EL (cell line): ENCODE measurements around the gene SYNC.

Experiments
- DNase-seq: peaks from one replicate; pipeline ENCODE4 v3.0.0-alpha.2; 2016

The SYNC gene

GRCh38 chr1:32702599-32703478, at the start of gene SYNC:
Gene SYNC, minus strand, starts transcription at chr1:32702770. Its CDS starts 110 bp downstream, at chr1:32702660.
- peak; percentile 78 for DNase-seq

- no peak for DNase-seq
Observed at GRCh38 chr1:32749771-32750170, 47.2 kb upstream of the SYNC start.

- DNase-seq: no peak
Observed at GRCh38 chr1:32749332-32749731, 46.8 kb upstream of the SYNC start.

GRCh38 chr1:32748926-32749325, 46.4 kb upstream of the SYNC start:
- no peak for DNase-seq

- no peak for DNase-seq
Observed at GRCh38 chr1:32748348-32748747, 45.8 kb upstream of the SYNC start.

- no peak for DNase-seq
Observed at GRCh38 chr1:32746130-32746529, 43.6 kb upstream of the SYNC start.

GRCh38 chr1:32744071-32744425, 41.5 kb upstream of the SYNC start:
- DNase-seq: no peak

- peak; percentile 36 for DNase-seq
Observed at GRCh38 chr1:32743380-32744070, 41.0 kb upstream of the SYNC start.

GRCh38 chr1:32742956-32743355, 40.4 kb upstream of the SYNC start:
- DNase-seq: no peak

GRCh38 chr1:32742199-32742947, 39.8 kb upstream of the SYNC start:
- DNase-seq: no peak

GRCh38 chr1:32741413-32742198, 39.0 kb upstream of the SYNC start:
- peak; percentile 37 for DNase-seq

- no peak for DNase-seq
Observed at GRCh38 chr1:32741059-32741412, 38.5 kb upstream of the SYNC start.

- DNase-seq: no peak
Observed at GRCh38 chr1:32736812-32737791, 34.5 kb upstream of the SYNC start.

- DNase-seq: no peak
Observed at GRCh38 chr1:32733582-32734321, 31.2 kb upstream of the SYNC start.

- DNase-seq: no peak
Observed at GRCh38 chr1:32729254-32730046, 26.9 kb upstream of the SYNC start.

GRCh38 chr1:32728413-32729077, 26.0 kb upstream of the SYNC start:
- DNase-seq: no peak

- DNase-seq: no peak
Observed at GRCh38 chr1:32727876-32728275, 25.3 kb upstream of the SYNC start.

GRCh38 chr1:32725615-32725982, 23.0 kb upstream of the SYNC start:
- DNase-seq: no peak
